H1 (cell line): ENCODE measurements around the gene INO80. TPM values are rescaled to one million over a fixed set of nuclear protein-coding genes. Genes with fewer than 3 reads are reported as not detected.

Experiments used
- CTCF ChIA-PET: fragments of 300-600 bp; sonication (Branson Sonifier 250); formaldehyde crosslinking; loops from one replicate; lab custom pipeline; 2021; ENCODE audit not compliant: partially characterized antibody; lab: Charles Lee
- POLR2A ChIA-PET: fragments of 300-600 bp; sonication (Branson Sonifier 250); formaldehyde crosslinking; loops from one replicate; lab custom pipeline; 2021; ENCODE audit warnings: inconsistent platforms; ENCODE audit not compliant: partially characterized antibody; lab: Charles Lee
- DNase-seq, 2 experiments: peaks; one replicate each; pipeline versions ENCODE4 v3.0.0 to v3.0.0-alpha.2; 2010 to 2022; ENCODE audit warnings: low spot score in 2 of 2, low read depth in 1 of 2, mixed read lengths in 1 of 2
- FAIRE-seq: peaks from 2 replicates; lab custom pipeline; 2011; peaks lifted over from hg19 to GRCh38; lab: Jason Lieb, UNC
- H2AFZ ChIP-seq: 2 replicates; pipeline ENCODE4 v1.8.1; 2012; ENCODE audit warnings: low read length, inconsistent platforms
- H2AK5ac ChIP-seq: 2 replicates; pipeline ENCODE4 v1.6.1; 2013; ENCODE audit warnings: low read depth, low read length
- H2BK120ac ChIP-seq: replicated peaks from 2 replicates; pipeline ENCODE3; 2013; ENCODE audit warnings: low read depth, low read length, inconsistent platforms
- H2BK12ac ChIP-seq: 2 replicates; pipeline ENCODE4 v1.6.1; 2013; ENCODE audit warnings: low read depth, low read length
- H2BK15ac ChIP-seq: 2 replicates; pipeline ENCODE4 v1.6.1; 2013; ENCODE audit warnings: low read length
- H2BK20ac ChIP-seq: 2 replicates; pipeline ENCODE4 v1.6.1; 2013; ENCODE audit warnings: low read length
- H2BK5ac ChIP-seq: 2 replicates; pipeline ENCODE4 v1.6.1; 2013; ENCODE audit warnings: low read depth, low read length
- H3K14ac ChIP-seq: 2 replicates; pipeline ENCODE4 v1.6.1; 2013; ENCODE audit warnings: inconsistent platforms; ENCODE audit not compliant: insufficient read length
- H3K18ac ChIP-seq: 2 replicates; pipeline ENCODE4 v1.6.1; 2013; ENCODE audit warnings: low read length; ENCODE audit errors: extremely low read depth
- H3K23ac ChIP-seq: 2 replicates; pipeline ENCODE4 v1.6.1; 2013; ENCODE audit warnings: inconsistent platforms; ENCODE audit not compliant: insufficient read length
- H3K23me2 ChIP-seq: 2 replicates; pipeline ENCODE4 v1.6.1; 2013; ENCODE audit warnings: low read depth, low read length
- H3K27ac ChIP-seq: 2 replicates; pipeline ENCODE4 v1.6.1; 2011; ENCODE audit warnings: low read depth, low read length, inconsistent platforms
- H3K27me3 ChIP-seq, 4 experiments: replicated peaks in 1 of 4; 1 replicate in 1 of 4; 2 replicates in 3 of 4; pipeline versions ENCODE4 v1.6.1 to v1.8.1; 2011 to 2013; ENCODE audit warnings: low read length in 3 of 4, mild to moderate bottlenecking in 3 of 4, inconsistent platforms in 2 of 4, mixed read lengths in 2 of 4, moderate library complexity in 1 of 4; ENCODE audit not compliant: control insufficient read depth in 3 of 4, insufficient read depth in 3 of 4; ENCODE audit errors: extremely low read depth in 1 of 4
- H3K36me3 ChIP-seq, 4 experiments: 2 replicates each; pipeline versions ENCODE4 v1.6.1 to v1.8.1; 2011 to 2013; ENCODE audit warnings: mild to moderate bottlenecking in 4 of 4, low read length in 3 of 4, moderate library complexity in 2 of 4, control low read depth in 1 of 4, inconsistent platforms in 1 of 4; ENCODE audit not compliant: insufficient read depth in 4 of 4, control insufficient read depth in 2 of 4
- H3K4ac ChIP-seq: replicated peaks from 2 replicates; pipeline ENCODE3; 2013; ENCODE audit warnings: low read length, low read depth, mixed read lengths, inconsistent platforms; ENCODE audit not compliant: insufficient read length
- H3K4me1 ChIP-seq, 4 experiments: replicated peaks in 1 of 4; 1 replicate in 1 of 4; 2 replicates in 3 of 4; pipeline versions ENCODE4 v1.6.1 to v1.8.1; 2011 to 2013; ENCODE audit warnings: low read length in 3 of 4, inconsistent platforms in 2 of 4, mixed read lengths in 1 of 4; ENCODE audit not compliant: insufficient read depth in 4 of 4, control insufficient read depth in 3 of 4
- H3K4me2 ChIP-seq, 2 experiments: 2 replicates each; pipeline versions ENCODE4 v1.6.1 to v1.8.1; 2011 to 2013; ENCODE audit warnings: low read depth in 2 of 2, low read length in 2 of 2, control low read depth in 1 of 2, inconsistent platforms in 1 of 2, mild to moderate bottlenecking in 1 of 2; ENCODE audit not compliant: insufficient read depth in 1 of 2
- H3K4me3 ChIP-seq, 4 experiments: fragments of 200-600, 300-600 bp in 1 of 4; sonication (generic), shearing (Covaris generic), sonication (Bioruptor Twin) in 1 of 4; 2 replicates each; pipeline versions ENCODE4 v1.5.1 to v1.8.1; 2011 to 2016; ENCODE audit warnings: low read length in 4 of 4, low read depth in 3 of 4, control low read depth in 2 of 4, inconsistent platforms in 2 of 4, mild to moderate bottlenecking in 2 of 4, mixed read lengths in 1 of 4, moderate library complexity in 1 of 4; ENCODE audit not compliant: insufficient read depth in 2 of 4; ENCODE audit errors: extremely low read depth in 1 of 4
- H3K56ac ChIP-seq: replicated peaks from 2 replicates; pipeline ENCODE3; 2013; ENCODE audit warnings: low read depth, mild to moderate bottlenecking, mixed read lengths, low read length, inconsistent platforms; ENCODE audit not compliant: insufficient read length
- H3K79me1 ChIP-seq: 2 replicates; pipeline ENCODE4 v1.6.1; 2013; ENCODE audit warnings: low read depth, low read length, control low read depth
- H3K79me2 ChIP-seq, 2 experiments: 2 replicates each; pipeline versions ENCODE4 v1.6.1 to v1.8.1; 2012 to 2013; ENCODE audit warnings: low read length in 2 of 2, mild to moderate bottlenecking in 2 of 2, inconsistent platforms in 1 of 2; ENCODE audit not compliant: insufficient read depth in 2 of 2, control insufficient read depth in 1 of 2
- H3K9ac ChIP-seq, 4 experiments: replicated peaks in 1 of 4; 1 replicate in 1 of 4; 2 replicates in 3 of 4; pipeline versions ENCODE4 v1.6.1 to v1.8.1; 2011 to 2013; ENCODE audit warnings: low read depth in 3 of 4, low read length in 3 of 4, control low read depth in 2 of 4, mild to moderate bottlenecking in 2 of 4, moderate library complexity in 2 of 4, inconsistent platforms in 1 of 4; ENCODE audit errors: extremely low read depth in 1 of 4
- H3K9me3 ChIP-seq, 2 experiments: 2 replicates each; pipeline versions ENCODE4 v1.6.1 to v1.8.1; 2012 to 2013; ENCODE audit warnings: mild to moderate bottlenecking in 2 of 2, moderate library complexity in 2 of 2, control low read depth in 1 of 2, inconsistent platforms in 1 of 2, low read depth in 1 of 2, low read length in 1 of 2, mixed read lengths in 1 of 2; ENCODE audit not compliant: insufficient read depth in 2 of 2
- H4K20me1 ChIP-seq, 2 experiments: replicated peaks in 1 of 2; 2 replicates each; pipeline versions ENCODE3 to v1.8.1; 2011 to 2013; ENCODE audit warnings: inconsistent platforms in 2 of 2, low read length in 2 of 2, mild to moderate bottlenecking in 1 of 2; ENCODE audit not compliant: insufficient read depth in 2 of 2, control insufficient read depth in 1 of 2
- H4K5ac ChIP-seq: 2 replicates; pipeline ENCODE4 v1.6.1; 2013; ENCODE audit warnings: low read length, low read depth, mixed read lengths, inconsistent platforms; ENCODE audit not compliant: insufficient read length
- H4K8ac ChIP-seq: 2 replicates; pipeline ENCODE4 v1.8.0; 2013; ENCODE audit warnings: mild to moderate bottlenecking, moderate library complexity, low read length, inconsistent platforms; ENCODE audit not compliant: insufficient read depth; ENCODE audit errors: extremely low read depth
- H4K91ac ChIP-seq: replicated peaks from 2 replicates; pipeline ENCODE3; 2013; ENCODE audit warnings: low read length, mixed read lengths, inconsistent platforms; ENCODE audit not compliant: insufficient read length
- KDM1A ChIP-seq: fragments of 200-600, 300-600 bp; sonication (generic); IDR thresholded peaks from 2 replicates; pipeline ENCODE4 v1.7.1; 2016; ENCODE audit warnings: mild to moderate bottlenecking, low read length, borderline replicate concordance
- WGBS, 2 experiments: shearing (Covaris generic) in 1 of 2; methylation state at CpG; one replicate each; pipeline versions ENCODE4 v1.1.6 to v1.1.7; 2013 to 2015; ENCODE audit warnings: low lambda C conversion rate in 2 of 2, mixed read lengths in 2 of 2, inconsistent platforms in 1 of 2, low coverage in 1 of 2, missing lambda C conversion rate in 1 of 2; ENCODE audit not compliant: insufficient replicate concordance in 2 of 2, insufficient coverage in 1 of 2, insufficient read length in 1 of 2; ENCODE audit errors: extremely low coverage in 1 of 2, missing lambda C conversion rate in 1 of 2; 5-methylcytosine and 5-hydroxymethylcytosine counted together
- polyA plus RNA-seq, 7 experiments: library from polyadenylated mRNA; depleted of rRNA in 3 of 7; stranded (reverse) in 5 of 7; unstranded in 2 of 7; fragments of >200 nt in 5 of 7; fragments of 200-250 nt in 2 of 7; gene quantifications; 1 replicate in 5 of 7; 2 replicates in 1 of 7; 4 replicates in 1 of 7; pipeline versions ENCODE4 v1.2.1 to v1.2.3, GENCODE V29; 2011 to 2013; ENCODE audit warnings: missing spikeins in 2 of 7, mixed read lengths in 2 of 7
- total RNA-seq: library from RNA; stranded (reverse); fragmentation: NEBNext Ultra II Directional; extraction: Animal tissue kit (Norgen Biotek cat#: 25700); gene quantifications from 2 replicates; pipeline ENCODE4 v1.2.1, GENCODE V29; 2021
- TF ChIP-seq, protein P1 (sequence below): IDR thresholded peaks from 2 replicates; pipeline ENCODE4 v1.6.1; 2011; ENCODE audit warnings: low read length, improper control_type of control experiment

The INO80 gene
- total and polyA plus RNA-seq, 2 of the 8 experiments (the other 6 are each of a cell fraction or from before 2014, with no cell fraction given) = 4.3 to 24.5 TPM

DNA sequence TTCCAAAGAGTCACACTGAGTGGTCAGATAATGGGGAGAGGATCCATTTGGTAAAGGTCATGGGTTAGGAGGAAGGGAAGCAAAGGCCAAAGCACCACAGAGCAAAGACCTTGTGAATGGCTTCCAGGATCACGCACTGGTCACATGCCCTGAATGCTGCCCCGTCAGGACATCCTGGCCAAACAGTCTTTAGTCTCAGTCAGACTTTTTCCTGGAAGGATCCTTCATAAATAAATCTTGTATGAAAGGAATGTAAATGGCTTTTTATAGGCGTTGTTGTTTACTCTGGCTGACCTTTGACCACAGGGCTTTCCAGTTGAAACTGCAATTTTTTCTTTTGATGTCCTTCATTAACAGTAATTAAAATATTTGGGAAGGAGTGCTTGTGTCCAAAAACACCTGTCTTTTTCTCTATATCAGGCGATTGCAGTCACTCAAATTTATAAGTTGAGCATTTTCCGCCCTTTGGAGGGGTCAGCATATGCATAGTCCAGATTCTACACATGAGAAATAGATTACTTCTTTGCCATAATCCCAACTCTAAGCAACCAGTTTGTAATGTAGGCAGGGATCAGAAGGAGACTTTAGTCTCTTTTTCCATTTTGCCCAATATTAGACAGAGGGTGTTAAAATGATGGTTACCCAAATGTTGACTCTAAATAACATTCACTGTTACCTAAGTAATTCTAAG is 114.4 kb downstream of the INO80 start:
- no peak overlapping the region for H3K14ac ChIP-seq
- no peak overlapping the region for H3K18ac ChIP-seq
- H3K27me3 ChIP-seq = no peaks in the 10 kb centered on the region
- H4K91ac ChIP-seq = no peak overlapping the region
- H3K27ac ChIP-seq = no peak overlapping the region
- no peak overlapping the region for H2AK5ac ChIP-seq
- H3K56ac ChIP-seq = no peak overlapping the region
- TF ChIP-seq KDM1A = no peak
- TF ChIP-seq, protein P1, sequence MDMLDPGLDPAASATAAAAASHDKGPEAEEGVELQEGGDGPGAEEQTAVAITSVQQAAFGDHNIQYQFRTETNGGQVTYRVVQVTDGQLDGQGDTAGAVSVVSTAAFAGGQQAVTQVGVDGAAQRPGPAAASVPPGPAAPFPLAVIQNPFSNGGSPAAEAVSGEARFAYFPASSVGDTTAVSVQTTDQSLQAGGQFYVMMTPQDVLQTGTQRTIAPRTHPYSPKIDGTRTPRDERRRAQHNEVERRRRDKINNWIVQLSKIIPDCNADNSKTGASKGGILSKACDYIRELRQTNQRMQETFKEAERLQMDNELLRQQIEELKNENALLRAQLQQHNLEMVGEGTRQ = peak; percentile 22; the same call in 1 of the 2 replicates
- FAIRE-seq (no peak), DNase-seq (no peak)
- H3K4me3 ChIP-seq = no peak overlapping the region
- no peak overlapping the region for H2BK5ac ChIP-seq
- H2BK15ac ChIP-seq = no peak overlapping the region
- no peak overlapping the region for H3K4ac ChIP-seq
- peaks cover 4 to 35% (median 10%) of the 10 kb centered on the region in 4 experiments for H3K36me3 ChIP-seq
- H3K9ac ChIP-seq = no peak overlapping the region
- no peak overlapping the region for H2BK120ac ChIP-seq
- H3K4me1 ChIP-seq = no peaks in the 10 kb centered on the region
- no peak overlapping the region for H2AFZ ChIP-seq
- H3K23me2 ChIP-seq = no peaks in the 10 kb centered on the region
- H3K79me2 ChIP-seq = no peaks in the 10 kb centered on the region
- H4K8ac ChIP-seq = no peak overlapping the region
- H3K4me2 ChIP-seq = no peak overlapping the region
- H2BK12ac ChIP-seq = no peak overlapping the region
- H3K79me1 ChIP-seq = no peaks in the 10 kb centered on the region
- 89% methylated on average over 5 of the region's 5 CpGs; no CpG with 5 or more reads in 1 of the 2 experiments for WGBS, 2 experiments
- H3K9me3 ChIP-seq = no peaks in the 10 kb centered on the region
- no peak overlapping the region for H4K5ac ChIP-seq
- CTCF ChIA-PET = no interaction called here
- H3K23ac ChIP-seq = no peak overlapping the region
- peaks cover 0 to 1% of the 10 kb centered on the region in 2 experiments for H4K20me1 ChIP-seq
- no peak overlapping the region for H2BK20ac ChIP-seq
- POLR2A ChIA-PET = no interaction called here
